HG03064 (cell line): Measurements from ENCODE around the gene MYORG.
"Not testable (repeated sequence)": the region's sequence is repeated elsewhere in the genome, so short reads cannot be mapped to it uniquely, and the experiment has no call there.

ENCODE experiments used
- ATAC-seq: cut with Tn5 transposase; IDR thresholded peaks from one replicate; pipeline ENCODE4 v1.9.1; 2021; ENCODE audit warnings: low read depth; ENCODE audit not compliant: unreplicated experiment

MYORG gene

DNA sequence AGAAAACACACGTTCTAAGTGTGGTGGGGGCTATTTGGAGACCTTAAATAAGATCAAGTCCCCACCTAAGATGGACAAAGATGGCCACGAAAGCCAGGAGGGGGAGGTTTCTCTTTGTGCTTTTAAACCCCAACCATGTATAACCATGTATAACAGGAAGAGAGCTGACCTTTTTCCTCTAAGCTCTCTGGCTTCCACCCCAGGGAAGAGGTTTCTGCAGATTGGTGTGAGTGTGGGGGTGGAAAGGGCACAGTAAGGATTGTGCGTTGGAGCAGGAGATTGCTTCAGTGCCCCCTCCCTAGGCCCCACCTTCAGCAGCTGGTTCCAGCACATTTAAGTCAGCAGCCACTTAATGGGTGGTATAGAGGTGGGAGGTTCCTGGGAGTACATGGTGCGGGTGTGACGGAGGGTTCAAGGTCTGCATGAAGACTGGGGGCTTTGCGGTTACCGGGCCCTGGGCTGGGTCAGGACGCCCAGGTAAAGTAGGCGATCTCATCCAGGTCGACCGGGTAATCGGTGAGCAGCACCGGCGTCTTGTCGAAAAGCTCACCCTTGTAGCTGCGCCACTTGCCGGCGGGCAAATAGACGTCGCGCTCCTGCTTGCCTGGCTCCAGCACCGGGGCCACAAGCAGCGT, 6.2 kb downstream of the MYORG start:
- no peak for ATAC-seq

DNA sequence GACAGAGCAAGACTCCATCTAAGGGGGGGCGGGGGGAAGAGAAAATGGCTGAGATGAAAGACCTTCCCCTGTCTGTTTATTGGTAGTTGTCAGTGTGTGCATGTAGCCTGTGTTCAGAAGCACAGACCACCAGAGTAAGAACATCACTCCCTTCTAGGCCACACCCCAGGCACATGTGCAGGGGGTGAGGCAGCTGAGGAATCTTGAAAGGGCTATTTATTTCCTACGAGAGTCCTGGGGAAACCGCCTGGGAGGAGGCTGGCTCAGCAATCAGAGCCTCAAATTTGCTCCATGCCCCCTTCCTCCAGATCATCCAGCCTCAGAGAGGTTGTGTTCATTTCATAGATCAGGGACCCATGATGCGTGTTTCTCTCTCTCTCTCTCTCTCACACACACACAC, 7.1 kb downstream of the MYORG start:
- ATAC-seq, result no peak

DNA sequence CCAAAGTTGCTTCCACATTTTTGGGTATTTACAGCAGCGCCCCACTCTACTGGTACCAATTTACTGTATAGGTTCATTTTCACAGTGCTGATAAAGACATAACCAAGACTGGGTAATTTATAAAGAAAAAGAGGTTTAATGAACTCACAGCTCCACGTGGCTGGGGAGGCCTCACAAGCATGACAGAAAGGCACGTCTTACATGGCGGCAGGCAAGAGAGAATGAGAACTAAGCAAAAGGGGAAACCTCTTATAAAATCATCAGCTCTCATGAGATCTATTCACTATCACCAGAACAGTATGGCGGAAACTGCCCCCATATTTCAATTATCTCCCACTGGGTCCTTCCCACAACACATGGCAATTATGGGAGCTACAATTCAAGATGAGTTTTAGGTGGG, 7.9 kb downstream of the MYORG start:
- not testable (repeated sequence) for ATAC-seq

DNA sequence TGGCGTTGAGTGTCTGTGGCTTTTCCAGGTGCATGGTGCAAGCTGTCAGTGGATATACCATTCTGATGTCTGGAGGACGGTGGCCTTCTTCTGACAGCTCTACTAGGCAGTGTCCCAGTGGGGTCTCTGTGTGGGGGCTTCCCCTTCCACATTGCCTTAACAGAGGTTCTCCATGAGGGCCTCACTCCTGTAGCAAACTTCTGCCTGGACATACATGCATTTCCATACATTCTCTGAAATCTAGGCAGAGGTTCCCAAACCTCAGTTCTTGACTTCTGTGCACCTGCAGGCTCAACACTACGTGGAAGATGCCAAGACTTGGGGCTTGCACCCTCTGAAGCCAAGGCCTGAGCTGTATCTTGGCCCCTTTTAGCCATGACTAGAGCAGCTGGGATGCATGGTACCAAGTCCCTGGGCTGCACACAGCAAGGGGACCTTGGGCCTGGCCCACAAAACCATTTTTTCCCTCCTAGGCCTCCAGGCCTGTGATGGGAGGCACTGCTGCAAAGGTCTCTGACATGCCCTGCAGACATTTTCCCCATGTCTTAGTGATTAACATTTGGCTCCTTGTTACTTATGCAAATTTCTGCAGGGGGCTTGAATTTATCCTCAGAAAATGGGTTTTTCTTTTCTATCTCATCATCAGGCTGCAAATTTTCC, 8.8 kb downstream of the MYORG start:
- ATAC-seq, result not testable (repeated sequence)

DNA sequence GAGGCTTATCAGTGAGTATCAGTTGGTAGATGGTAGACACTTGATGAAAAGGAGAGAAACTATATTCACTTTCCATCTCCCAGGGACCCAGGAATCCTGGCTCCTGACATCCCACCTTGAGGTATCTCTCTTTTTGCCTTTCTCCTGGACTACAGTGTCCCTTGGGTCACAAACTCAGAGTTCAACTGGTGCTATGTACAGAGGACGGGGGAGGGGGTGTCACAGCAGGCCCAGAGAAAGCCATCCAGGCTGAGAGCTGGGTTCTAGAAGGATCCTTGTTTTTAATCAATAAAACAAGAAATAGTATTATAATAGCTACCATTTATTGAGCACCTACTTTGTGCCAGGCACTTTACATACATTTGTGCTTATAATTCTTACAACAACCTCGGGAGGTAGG, 10.3 kb downstream of the MYORG start:
- no peak for ATAC-seq

DNA sequence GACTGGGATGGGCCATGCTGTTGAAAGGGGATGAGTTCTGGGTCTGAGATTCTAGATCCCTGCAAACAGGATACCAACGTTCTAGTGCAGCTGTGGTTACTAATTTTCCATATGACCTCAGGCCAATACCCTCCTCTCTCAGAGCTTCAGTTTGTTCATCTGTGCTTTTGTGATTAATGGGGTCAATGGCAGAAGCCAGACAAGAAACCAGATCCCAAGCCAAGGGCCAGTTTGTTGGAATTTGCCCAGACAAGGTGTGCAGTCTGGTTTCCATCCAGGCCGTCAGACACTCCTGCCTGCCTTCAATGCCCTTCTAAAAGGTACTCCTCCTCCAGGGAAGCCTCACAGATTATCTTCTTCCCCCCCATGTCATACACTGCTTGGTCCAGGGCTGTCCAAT, 11.4 kb downstream of the MYORG start:
- ATAC-seq, result no peak

DNA sequence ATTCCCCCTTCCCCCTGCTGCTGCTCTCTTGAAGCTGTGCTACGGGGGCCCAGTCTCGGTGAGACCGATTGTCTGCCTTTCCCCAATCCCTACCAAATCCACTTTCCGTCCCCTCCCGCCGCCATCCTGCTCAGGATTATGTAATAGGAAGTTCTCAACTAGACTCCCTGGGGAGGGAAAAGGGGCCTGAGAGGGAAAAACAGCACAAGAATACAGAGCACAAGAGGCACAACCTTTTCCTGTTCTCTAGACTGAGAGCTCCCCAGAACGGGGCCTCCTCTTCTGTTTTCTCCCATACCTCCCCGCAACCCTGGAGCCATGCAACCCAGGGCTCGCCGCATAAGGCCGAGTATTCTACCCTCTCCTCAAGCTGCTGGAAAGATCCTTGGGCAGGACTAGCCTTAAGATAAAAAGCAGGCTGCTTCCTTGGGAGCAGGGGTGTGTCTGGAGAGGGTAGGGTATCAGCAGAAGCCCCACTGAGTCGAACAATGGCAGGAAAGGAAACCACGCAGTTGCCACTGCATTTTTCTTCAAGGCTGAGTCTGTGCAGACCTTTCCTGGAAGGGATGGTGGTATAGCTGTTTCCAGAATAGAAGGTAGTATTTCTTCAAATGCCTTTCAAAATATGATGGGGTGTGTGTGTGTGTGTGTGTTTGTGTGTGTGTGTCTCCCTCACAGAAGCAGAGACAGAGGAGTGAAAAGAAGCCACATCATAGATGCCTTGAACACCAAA, 12.9 kb downstream of the MYORG start:
- no peak for ATAC-seq

DNA sequence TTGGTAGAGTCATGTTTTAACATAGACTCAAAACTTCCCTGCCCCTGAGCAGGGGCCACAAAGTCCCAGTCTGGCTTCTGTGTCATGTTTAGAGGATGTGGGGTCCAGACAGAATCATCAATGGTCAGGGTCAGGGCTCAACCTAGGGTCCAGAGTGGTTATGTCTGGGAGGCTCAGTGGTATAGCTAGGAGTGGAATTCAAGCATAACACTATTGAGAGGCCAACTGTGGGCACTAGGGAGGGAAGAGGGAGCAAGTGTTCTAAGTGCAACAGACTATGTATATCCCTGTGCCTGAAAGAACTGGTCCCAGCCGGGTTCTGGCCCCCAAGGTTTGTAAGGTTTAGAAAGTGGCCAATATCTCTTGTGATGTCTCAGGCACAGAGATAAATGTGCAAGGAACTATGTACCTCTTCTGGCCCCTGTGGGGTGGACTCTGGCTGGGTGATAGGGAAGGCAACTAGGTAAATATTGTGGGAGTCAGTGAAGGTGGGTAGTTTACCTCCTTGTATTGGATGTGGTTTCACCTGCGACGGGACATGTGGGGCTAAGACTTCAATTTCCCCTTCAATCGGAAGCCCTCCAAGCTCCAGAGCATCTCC, 14.0 kb downstream of the MYORG start:
- no peak for ATAC-seq

DNA sequence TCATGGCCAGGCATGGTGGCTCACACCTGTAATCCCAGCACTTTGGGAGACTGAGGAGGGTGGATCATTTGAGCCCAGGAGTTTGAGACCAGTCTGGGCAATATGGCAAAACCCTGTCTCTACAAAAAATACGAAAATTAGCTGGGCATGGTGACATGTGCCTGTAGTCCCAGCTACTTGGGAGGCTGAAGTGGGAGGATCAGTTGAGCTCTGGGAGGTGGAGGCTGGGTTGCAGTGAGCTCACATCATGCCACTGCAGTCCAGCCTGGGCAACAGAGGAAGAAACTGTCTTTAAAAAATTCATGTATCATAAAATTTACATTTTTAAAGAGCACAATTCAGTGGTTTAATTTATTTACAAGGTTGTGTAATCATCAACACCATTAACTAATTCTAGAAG, 23.7 kb downstream of the MYORG start:
- ATAC-seq, result not testable (repeated sequence)

DNA sequence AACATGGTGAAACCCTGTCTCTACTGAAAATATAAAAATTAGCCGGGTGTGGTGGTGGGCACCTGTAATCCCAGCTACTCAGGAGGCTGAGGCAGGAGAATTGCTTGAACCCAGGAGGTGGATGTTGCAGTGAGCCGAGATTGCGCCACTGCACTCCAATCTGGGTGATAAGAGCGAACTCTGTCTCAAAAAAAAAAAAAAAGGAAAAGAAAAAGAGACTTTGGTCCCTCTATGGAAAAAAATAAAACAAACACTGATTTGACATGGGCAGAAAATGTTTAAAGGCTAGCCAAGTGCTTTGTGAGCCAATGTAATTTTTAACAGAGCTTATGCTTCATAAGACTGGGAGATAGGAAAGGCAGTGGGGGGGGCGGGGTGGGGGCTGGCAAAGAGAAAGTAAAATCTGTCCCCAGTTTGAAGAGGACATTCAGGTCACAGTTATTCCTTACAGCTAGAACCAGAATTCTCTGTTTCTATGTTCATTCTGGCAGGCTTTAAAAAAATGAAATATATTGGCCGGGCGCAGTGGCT, 24.5 kb downstream of the MYORG start:
- ATAC-seq, result not testable (repeated sequence)

DNA sequence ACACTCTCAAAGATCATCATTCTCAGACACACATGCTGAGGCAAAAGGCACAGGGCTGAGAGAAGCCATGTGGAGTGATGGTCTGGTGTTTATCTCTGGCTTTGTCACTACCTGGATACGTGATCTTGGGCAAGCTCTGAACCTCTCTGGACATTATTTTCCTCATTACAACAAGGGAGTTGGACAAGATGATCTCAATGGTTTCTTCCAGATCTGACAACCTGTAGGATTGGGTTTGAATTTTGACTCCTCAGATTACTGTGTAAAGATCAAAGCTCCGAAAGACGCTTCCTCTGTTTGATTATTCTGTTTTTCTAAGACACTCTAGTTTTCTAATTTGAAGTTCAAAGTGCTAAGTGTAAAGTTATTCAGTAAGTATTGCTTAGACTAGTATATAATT, 27.4 kb downstream of the MYORG start:
- ATAC-seq, result no peak

DNA sequence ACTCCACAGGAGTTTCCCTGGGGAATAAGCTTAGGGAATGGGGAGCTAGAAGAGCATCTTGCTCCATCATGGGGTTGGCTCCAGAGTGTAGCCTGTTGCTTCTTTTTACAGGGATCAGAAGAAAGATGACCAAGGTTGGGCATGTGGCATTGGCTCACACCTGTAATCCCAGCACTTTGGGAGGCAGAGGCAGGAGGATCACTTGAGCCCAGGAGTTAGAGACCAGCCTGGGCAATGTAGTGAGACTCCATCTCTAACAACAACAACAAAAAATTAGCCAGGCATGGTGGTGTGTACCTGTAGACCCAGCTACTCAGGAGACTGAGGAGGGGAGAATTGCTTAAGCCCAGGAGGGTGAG, 28.9 kb downstream of the MYORG start:
- no peak for ATAC-seq

DNA sequence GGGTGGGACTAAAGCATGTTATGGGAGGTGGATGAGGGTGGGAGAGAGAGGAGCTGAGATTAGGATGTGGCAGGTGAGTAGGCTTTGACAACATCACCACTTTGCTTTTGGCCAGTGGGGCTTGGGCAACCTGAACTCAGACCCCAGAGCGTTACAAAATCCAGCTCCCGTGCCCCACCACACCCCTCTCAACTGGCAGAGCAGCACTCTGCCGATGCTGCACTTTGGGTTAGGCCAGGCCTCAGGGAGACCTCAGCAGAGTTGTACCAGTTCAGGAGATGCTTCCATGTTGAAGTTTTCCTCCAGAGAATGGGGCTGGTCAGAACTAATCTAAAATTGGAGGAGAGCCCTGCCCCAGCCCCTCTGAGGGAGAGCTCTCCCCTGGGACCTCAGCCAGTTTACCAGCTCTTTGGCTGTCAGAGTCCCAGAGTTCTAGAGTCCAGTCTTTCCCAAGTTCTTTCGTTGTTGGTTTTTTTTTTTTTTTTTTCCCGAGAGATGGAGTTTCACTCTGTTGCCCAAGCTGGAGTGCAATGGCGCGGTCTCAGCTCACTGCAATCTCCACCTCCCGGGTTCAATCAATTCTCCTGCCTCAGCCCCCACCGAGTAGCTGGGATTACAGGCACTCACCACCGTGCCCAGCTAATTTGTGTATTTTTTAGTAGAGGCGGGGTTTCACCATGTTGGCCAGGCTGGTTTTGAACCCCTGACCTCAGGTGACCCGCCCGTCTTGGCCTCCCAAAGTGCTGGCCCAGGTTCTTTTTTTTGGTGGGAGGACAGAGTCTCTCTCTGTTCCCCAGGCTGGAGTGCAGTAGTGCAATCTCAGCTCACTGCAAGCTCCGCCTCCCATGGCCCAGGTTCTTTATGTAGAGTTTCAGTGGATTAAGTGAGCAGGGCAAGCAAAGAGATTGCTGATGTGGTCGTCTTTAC, 29.6 kb downstream of the MYORG start:
- no peak for ATAC-seq

DNA sequence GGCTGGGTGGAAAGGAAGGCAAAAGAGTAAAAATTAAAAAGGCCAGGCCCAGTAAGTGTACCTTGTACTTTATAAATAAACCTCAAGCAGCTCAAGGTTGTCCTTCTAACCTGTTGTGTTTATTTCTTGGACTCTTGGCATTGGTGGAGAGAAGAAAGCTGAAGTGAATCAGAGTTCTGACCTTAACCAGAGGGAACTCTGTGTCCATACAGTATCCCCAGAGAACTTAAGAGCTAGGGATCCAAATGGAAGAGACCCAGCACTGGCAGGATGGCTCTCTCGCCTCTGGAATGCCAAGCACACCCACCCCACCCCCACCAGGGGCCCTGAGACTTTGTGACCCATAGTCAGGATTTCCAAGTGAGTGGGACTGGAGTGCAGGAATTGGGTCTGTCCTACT, 33.1 kb downstream of the MYORG start:
- ATAC-seq, result no peak

DNA sequence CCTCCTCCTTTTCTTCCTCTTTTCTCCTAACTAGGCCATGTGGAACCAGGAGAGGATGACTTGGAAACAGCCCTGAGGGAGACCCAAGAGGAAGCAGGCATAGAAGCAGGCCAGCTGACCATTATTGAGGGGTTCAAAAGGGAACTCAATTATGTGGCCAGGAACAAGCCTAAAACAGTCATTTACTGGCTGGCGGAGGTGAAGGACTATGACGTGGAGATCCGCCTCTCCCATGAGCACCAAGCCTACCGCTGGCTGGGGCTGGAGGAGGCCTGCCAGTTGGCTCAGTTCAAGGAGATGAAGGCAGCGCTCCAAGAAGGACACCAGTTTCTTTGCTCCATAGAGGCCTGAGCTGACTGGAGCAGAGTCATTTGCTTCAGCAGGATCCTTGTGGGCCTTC, 33.6 kb downstream of the MYORG start:
- ATAC-seq, result no peak

DNA sequence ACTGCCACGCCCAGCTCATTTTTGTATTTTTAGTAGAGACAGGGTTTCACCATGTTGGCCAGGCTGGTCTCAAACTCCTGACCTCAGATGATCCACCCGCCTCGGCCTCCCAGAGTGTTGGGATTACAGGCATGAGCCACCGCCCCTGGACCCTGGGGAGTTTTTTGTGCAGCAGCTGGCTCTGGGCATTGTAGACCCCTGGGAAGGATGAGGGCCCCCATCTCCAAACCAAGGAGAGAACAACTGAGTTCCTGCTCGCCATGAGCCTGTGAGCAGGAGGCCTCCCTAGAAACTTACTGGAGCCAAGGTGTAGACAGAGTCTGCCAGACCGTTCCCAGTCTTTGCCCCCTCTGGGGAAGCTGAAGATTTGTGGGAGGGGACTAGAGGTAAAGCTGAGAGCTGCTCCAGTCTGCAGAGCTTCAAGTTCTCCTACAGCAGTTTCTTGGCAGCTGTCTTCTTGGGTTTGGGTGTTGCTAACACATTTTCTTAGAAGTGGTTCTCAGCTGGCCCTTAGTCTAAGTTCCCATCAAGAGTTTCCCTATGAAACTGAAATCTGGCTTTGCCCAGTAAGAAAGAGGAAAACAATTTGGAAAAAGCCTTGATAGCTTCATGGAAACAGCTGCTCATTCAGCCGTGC, 34.9 kb downstream of the MYORG start:
- ATAC-seq, result no peak

DNA sequence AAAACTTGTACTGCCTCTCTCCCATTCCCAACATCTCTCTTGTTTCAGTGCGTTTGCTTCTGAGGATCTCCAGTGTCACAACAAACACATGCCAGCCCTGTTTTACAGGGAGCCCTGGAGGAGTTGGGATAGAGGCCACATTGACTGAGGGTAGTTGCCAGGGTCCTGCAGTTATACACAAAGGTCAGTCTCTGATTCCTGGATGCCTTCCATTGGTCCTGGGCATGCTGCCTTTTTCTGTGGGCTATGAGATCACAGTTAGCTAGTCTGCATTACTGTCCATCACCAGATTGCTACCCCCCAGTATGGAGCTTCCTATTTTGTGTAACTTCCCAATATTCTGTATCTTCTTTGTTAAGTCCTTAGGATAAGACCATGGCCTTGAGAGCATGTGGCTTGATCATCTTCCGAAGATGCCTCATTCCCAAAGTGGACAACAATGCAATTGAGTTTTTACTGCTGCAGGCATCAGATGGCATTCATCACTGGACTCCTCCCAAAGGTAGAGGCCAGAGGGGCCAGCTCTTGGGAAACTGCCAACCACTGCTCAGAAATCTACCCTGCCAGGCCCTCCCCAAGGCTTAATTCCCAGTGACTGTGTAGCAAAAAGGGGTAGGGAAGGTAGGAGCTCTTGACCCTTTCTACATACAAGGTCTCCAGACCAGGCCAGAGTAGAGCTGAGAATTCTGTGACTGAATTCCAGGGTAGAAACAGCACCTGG, 37.9 kb downstream of the MYORG start:
- no peak for ATAC-seq

DNA sequence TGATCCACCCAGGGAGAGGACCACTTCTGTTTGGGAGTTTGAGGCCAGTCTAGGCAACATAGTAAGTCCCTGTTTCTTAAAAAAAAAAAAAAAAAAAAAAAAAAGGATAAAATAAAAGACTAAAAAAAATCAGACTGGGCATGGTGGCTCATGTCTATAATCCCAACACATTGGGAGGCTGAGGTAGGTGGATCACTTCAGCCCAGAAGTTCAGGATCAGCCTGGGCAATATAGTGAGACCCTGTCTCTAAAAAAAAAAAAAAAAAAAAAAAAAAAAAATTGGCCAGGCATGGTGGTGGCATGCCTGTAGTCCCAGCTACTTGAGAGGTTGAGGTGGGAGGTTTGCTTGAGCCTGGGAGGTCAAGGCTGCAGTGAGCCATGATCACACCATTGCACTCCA, 38.6 kb downstream of the MYORG start:
- not testable (repeated sequence) for ATAC-seq

DNA sequence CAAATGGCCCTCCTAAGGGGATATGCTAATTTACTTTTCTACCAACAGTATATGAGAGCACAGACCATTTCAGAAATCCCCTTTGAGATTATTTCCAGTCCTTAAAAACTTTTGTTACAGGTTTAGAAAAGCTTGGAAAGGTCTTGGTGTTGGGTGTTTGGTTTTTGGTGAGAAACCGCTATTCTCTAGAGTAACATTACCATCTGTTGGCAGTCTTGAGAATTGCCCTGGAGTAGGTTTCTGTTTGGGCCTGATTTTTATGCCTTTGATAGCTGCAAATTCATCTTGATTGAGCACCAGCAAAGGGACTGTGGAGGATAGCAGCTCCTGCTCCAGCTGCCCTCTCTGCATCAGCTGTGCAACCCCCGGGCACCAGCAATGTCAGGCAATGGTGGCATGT, 39.3 kb downstream of the MYORG start:
- ATAC-seq, result no peak
